ENCODE data around the gene BTNL3.

DNA sequence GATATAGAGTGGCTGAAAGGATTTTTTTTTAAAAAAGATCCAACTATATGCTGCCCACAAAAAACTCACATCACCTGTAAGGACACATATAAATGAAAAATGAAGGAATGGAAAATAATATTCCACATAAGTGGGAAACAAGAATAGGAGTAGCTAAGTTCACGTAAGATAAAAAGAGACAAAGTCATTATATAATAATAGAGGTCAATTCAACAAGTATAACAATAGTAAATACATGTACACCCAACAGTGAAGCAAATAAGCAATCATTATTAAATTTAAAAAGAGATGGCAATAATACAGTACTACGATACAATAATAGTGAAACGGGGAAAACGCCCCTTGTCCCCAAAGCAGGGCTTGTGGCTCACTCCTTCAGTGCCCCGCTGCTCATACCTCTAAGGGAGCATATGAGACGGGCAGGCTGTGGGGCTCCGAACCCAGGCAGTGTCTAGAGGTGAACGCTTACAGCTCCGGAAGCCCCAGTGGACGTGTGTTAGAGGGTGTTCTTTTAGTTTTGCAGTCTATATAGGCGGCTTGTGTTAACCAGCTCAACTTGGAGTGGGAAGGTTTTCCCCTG, 38.9 kb downstream of the BTNL3 start:
- TF ChIP-seq CTCF (IDR thresholded peaks at IDR 0.05; ENCODE audit: low read depth, low read length, missing input control) (no peak), JUND (IDR thresholded peaks at IDR 0.05) (no peak), SP1 (IDR thresholded peaks at IDR 0.05) (no peak), REST (IDR thresholded peaks at IDR 0.05) (no peak)
